Measurements from ENCODE around the gene NOX5. TPM values are rescaled to one million over a fixed set of nuclear protein-coding genes. Genes with fewer than 3 reads are reported as not detected.

The NOX5 gene
- total RNA-seq, 2 donors from 2014 or later = 0.18 TPM; not detected in 1

- ATAC-seq (no peak), DNase-seq (no peak)
- intact Hi-C loops (cut with DNase I) = no loop called here
Observed at GRCh38 chr15:69012761-69013364, 1.6 kb upstream of the NOX5 start.

- intact Hi-C loops (cut with DNase I) = no loop called here
- DNase-seq = no peak
- ATAC-seq = no peak
Observed at GRCh38 chr15:69013726-69014406, 629 bp upstream of the NOX5 start.

GRCh38 chr15:69015591-69015990 is 1.1 kb downstream of the NOX5 start:
- intact Hi-C loops (cut with DNase I) = no loop called here
- DNase-seq = no peak
- ATAC-seq = no peak

GRCh38 chr15:69016021-69016595 is 1.6 kb downstream of the NOX5 start:
- intact Hi-C loops (cut with DNase I) = no loop called here
- ATAC-seq (no peak), DNase-seq (no peak)

- intact Hi-C loops (cut with DNase I) = no loop called here
- DNase-seq = no peak
- ATAC-seq = no peak
Observed at GRCh38 chr15:69017978-69018377, 3.5 kb downstream of the NOX5 start.

GRCh38 chr15:69018951-69019350 is 4.5 kb downstream of the NOX5 start:
- intact Hi-C loops (cut with DNase I) = no loop called here
- DNase-seq (no peak), ATAC-seq (no peak)

- no peak for ATAC-seq
- DNase-seq = no peak
- intact Hi-C loops (cut with DNase I) = no loop called here
Observed at GRCh38 chr15:69021895-69022294, 7.4 kb downstream of the NOX5 start.

GRCh38 chr15:69025320-69025719 is 10.8 kb downstream of the NOX5 start:
- intact Hi-C loops (cut with DNase I) = no loop called here
- DNase-seq (no peak), ATAC-seq (no peak)

GRCh38 chr15:69026355-69026754 is 11.9 kb downstream of the NOX5 start:
- ATAC-seq = no peak
- no peak for DNase-seq
- intact Hi-C loops (cut with DNase I) = no loop called here

- intact Hi-C loops (cut with DNase I) = no loop called here
- ATAC-seq = no peak
- no peak for DNase-seq
Observed at GRCh38 chr15:69027976-69028518, 13.6 kb downstream of the NOX5 start.

GRCh38 chr15:69031013-69032001 is 16.8 kb downstream of the NOX5 start:
- DNase-seq = peak; percentile 38
- peak; percentile 61 to 83 for ATAC-seq
- intact Hi-C loops (cut with DNase I) = no loop called here

GRCh38 chr15:69032031-69032430 is 17.5 kb downstream of the NOX5 start:
- no peak for ATAC-seq
- no peak for DNase-seq
- intact Hi-C loops (cut with DNase I) = no loop called here

- ATAC-seq (no peak), DNase-seq (no peak)
- intact Hi-C loops (cut with DNase I) = no loop called here
Observed at GRCh38 chr15:69032703-69033373, 18.3 kb downstream of the NOX5 start.

GRCh38 chr15:69034352-69034751 is 19.9 kb downstream of the NOX5 start:
- ATAC-seq = no peak
- intact Hi-C loops (cut with DNase I) = no loop called here

GRCh38 chr15:69035205-69035917 is 20.9 kb downstream of the NOX5 start:
- ATAC-seq (no peak), DNase-seq (no peak)
- intact Hi-C loops (cut with DNase I) = no loop called here

More at GRCh38 chr15:69034352-69034751, 19.9 kb downstream of the NOX5 start:
- DNase-seq = no peak

- ATAC-seq (no peak), DNase-seq (no peak)
- intact Hi-C loops (cut with DNase I) = no loop called here
Observed at GRCh38 chr15:69035918-69036258, 21.4 kb downstream of the NOX5 start.

- ATAC-seq = no peak
- intact Hi-C loops (cut with DNase I) = no loop called here
- no peak for DNase-seq
Observed at GRCh38 chr15:69036826-69037225, 22.3 kb downstream of the NOX5 start.

GRCh38 chr15:69037482-69037881 is 23.0 kb downstream of the NOX5 start:
- intact Hi-C loops (cut with DNase I) = no loop called here
- DNase-seq (no peak), ATAC-seq (no peak)

Data from left cardiac atrium (tissue), 4 donors.